Thyroid gland (tissue), 4 donors: ENCODE measurements around the gene UBE2Q2.
"Not testable (repeated sequence)": the region's sequence is repeated elsewhere in the genome, so short reads cannot be mapped to it uniquely, and the experiment has no call there.

Source experiments
- POLR2A ChIP-seq, 2 donors: fragments of 450-650 bp; IDR thresholded peaks; one replicate each; pipeline ENCODE4 v1.6.1; 2017; ENCODE audit warnings: antibody characterized with exemption in 2 of 2, mild to moderate bottlenecking in 2 of 2, moderate library complexity in 1 of 2
- TF ChIP-seq, protein P1 (sequence below), 6 experiments: fragments of 200-600 bp in 3 of 6; fragments of 450-650 bp in 3 of 6; sonication (generic) in 3 of 6; IDR thresholded peaks; one replicate each; pipeline ENCODE4 v1.5.1; 2016 to 2019; ENCODE audit warnings: antibody characterized with exemption in 6 of 6, mild to moderate bottlenecking in 2 of 6, inconsistent platforms in 1 of 6, moderate library complexity in 1 of 6

DNA sequence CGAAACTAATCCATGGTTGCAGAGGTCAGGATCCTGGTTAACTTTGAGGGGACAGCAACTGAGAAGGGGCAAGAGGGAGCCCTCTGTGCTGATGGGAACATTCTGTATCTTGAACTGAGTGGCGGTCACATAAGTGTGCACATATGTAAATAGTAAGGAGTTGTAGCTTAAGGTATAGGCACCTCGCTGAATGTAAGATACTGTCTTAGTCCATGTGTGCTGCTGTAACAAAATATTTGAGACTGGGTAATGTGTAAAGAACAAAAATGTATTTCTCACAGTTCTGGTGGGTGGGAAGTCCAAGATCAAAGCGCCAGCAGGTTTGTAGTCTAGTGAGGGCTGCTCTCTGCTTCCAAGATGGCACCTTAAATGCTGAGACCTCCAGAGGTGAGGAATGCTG lies 42.8 kb upstream of the UBE2Q2 start:
- TF ChIP-seq, protein P1, sequence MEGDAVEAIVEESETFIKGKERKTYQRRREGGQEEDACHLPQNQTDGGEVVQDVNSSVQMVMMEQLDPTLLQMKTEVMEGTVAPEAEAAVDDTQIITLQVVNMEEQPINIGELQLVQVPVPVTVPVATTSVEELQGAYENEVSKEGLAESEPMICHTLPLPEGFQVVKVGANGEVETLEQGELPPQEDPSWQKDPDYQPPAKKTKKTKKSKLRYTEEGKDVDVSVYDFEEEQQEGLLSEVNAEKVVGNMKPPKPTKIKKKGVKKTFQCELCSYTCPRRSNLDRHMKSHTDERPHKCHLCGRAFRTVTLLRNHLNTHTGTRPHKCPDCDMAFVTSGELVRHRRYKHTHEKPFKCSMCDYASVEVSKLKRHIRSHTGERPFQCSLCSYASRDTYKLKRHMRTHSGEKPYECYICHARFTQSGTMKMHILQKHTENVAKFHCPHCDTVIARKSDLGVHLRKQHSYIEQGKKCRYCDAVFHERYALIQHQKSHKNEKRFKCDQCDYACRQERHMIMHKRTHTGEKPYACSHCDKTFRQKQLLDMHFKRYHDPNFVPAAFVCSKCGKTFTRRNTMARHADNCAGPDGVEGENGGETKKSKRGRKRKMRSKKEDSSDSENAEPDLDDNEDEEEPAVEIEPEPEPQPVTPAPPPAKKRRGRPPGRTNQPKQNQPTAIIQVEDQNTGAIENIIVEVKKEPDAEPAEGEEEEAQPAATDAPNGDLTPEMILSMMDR (IDR thresholded peaks at IDR 0.05), result not testable (repeated sequence)
- TF ChIP-seq POLR2A (IDR thresholded peaks at IDR 0.05), result not testable (repeated sequence)
